HT1080 (cell line): Measurements from ENCODE around the gene QDPR. TPM values are rescaled to one million over a fixed set of nuclear protein-coding genes. Genes with fewer than 3 reads are reported as not detected.
"Not testable (repeated sequence)": the region's sequence is repeated elsewhere in the genome, so short reads cannot be mapped to it uniquely, and the experiment has no call there.

Experiments
- DNase-seq: peaks from one replicate; pipeline ENCODE4 v3.0.0-alpha.2; 2015; ENCODE audit warnings: low read depth
- total RNA-seq: library from RNA; depleted of rRNA; stranded (reverse); fragments of >200 nt; shearing (Covaris generic); gene quantifications from 2 replicates; pipeline ENCODE4 v1.2.3, GENCODE V29; 2014

The QDPR gene
- total RNA-seq, 1 experiment from 2014 or later, result 31.5 TPM

GRCh38 chr4:17492058-17492741 is 19.7 kb downstream of the QDPR start:
- no peak for DNase-seq

DNA sequence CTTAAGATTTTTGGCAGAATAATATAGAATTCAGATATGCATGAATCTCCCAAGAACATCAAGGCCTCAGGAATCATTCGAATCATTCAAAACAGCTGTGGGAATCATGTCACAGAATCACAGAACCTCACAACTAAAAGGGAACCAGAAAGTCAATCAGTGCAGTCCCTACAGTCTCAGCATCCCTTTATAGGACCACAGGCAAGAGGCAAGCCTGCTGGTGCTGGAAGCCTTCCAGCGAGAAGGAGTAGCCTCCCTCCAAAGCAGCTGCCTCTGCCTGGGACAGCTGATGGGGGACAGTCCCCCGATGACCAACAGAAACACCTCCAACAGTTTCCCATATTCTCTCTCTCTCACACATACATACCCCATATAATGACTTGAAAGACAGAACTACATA is 20.7 kb downstream of the QDPR start:
- no peak for DNase-seq

- DNase-seq, result no peak
Measured at GRCh38 chr4:17490575-17491059, 21.3 kb downstream of the QDPR start.

- no peak for DNase-seq
Measured at GRCh38 chr4:17489721-17490120, 22.2 kb downstream of the QDPR start.

DNA sequence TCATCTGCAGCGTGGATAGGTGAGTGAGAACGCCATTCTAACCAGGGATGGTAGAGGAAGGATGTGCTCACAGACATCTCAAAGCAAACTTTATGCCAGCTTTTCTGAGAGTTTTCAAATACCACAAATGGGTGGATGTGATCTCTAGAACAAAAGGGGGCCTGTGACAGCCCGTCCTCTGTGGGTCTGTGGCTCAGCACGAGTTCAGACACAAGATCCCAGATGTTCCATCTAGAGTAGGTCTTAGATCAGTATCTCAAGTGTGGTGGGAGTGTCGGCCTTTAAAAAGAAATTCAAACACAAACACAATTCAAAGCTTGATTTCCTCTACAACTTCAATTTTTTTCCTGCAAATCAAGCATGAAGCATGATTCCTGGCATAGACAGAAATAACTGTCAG is 22.8 kb downstream of the QDPR start:
- DNase-seq, result no peak

DNA sequence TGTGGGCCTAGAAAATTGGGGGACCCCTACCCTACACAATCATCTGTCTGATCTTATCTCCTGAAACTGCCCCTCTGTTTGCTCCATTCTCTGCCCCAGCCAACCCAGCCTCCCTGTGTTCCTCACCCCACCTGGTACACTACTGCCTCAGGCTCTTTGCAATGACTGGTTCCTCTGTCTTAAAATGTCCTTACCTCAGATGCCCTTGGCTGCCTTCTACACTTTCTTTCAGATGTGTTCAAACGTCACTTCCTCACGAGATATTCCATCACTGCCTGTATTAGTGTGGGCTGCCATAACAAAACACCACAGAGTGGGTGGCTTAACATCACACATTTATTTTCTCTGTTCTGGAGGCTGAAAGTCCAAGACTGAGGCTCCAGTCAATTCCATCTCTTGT is 29.2 kb downstream of the QDPR start:
- DNase-seq, result no peak

- DNase-seq, result no peak
Measured at GRCh38 chr4:17480955-17481354, 30.9 kb downstream of the QDPR start.

GRCh38 chr4:17480210-17480927 is 31.5 kb downstream of the QDPR start:
- no peak for DNase-seq

DNA sequence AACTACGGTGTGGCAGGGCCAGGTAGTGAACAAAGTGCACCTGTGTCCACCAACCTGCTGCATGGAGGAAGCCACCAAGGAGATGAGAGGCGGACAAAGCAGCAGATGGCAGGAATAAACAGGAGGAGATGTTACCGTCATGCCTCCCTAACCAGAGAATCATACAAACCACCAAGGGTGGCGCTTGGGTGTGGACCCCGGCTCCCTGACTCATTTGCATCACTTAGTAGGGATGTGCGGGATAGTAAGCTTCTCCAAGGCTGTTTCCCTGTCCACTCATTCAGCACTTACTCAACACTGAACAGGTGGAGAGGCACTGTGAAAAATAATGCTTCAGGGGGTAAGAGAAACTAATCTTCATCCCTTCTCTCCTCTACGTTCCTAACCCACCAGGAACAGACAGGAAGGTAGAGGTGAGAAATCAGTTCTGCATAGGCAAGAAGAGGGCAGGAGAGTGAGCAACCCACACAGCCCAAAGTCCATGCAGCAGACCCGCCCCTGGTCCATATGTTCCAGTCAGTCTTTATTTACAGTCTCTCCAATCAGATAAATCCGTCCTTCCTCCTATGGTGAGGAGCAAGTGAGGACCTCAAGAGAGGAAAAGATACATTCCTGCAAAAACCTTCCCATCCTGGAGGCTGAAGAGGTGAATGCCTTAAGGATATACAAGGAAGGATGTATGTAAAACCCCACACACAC is 34.0 kb downstream of the QDPR start:
- DNase-seq, result no peak

- no peak for DNase-seq
Measured at GRCh38 chr4:17476853-17477252, 35.0 kb downstream of the QDPR start.

DNA sequence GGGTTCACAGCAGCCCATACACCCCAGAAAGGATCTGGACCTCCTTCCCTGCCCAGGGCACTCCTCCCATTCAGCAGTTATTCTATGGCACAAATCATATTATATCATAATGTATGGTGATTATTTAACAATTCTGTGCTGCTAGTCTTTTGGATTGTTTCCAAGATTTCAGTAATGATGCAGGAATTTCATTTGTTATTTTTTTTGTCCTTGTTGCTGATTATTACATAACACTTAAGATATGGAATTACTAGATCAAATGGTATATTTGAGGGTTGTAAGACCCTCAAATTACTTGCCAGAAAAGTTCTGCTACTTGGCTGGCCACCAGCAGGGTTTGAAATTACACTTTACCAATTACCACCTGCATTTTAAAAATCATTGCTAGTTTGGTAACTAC is 36.4 kb downstream of the QDPR start:
- no peak for DNase-seq

DNA sequence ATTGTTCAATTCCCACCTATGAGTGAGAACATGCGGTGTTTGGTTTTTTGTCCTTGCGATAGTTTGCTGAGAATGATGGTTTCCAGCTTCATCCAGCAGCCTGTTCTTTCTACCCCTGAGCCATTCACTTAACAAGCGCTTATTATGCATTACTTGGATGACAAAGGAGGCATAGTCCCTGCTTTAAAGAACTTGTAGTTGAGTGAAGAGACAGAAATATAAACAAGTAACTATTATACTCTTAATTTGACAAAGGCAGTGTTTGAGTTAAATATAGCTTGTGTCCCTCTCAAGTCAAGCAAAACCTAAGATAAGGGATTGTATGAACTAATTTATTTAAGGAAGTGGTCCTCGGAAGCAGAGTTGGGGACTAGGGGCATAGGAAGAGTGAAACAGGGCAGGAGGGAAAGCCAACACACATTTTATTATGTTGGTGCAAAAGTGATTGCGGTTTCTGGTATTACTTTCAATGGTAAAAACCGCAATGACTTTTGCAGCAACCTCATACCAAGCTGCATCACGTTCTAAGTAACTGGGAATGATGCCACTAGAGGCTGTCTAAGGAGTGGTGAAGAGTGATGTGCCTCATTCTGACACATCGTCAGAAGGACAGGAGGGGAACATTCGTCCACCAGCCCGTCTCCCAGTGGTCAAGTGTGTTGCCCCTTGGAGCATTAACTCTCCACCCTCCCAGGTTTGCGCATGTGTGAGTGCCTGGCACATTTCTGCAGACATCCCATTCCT is 41.8 kb downstream of the QDPR start:
- DNase-seq, result no peak

- DNase-seq, result no peak
Measured at GRCh38 chr4:17468619-17469221, 43.2 kb downstream of the QDPR start.

- DNase-seq, result no peak
Measured at GRCh38 chr4:17463606-17464005, 48.3 kb downstream of the QDPR start.

DNA sequence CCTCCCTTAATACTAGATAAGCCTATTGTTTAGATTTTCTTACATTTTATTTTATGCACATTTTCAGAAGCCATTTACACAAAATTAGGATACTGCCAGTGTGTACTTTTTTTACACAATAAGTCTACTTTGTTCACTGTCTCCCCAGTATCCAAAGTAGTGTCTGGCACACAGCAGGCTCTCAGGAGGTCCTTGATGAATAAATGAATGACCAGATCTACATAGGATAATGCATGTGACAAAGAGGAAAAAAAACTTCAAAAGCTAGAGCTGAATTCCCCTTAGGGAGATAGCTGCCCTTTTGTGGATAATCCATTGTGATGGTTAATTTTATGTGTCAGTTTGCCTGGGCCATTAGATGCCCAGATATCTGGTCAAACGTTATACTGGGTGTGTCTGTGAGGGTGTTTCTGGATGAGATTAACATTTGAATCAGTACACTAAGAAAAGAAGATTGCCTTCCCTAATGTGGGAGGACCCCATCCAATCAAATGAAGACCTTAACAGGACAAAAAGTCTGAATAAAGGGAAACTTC is 61.6 kb downstream of the QDPR start:
- no peak for DNase-seq

GRCh38 chr4:17448689-17449088 is 63.2 kb downstream of the QDPR start:
- DNase-seq, result peak; percentile 75

DNA sequence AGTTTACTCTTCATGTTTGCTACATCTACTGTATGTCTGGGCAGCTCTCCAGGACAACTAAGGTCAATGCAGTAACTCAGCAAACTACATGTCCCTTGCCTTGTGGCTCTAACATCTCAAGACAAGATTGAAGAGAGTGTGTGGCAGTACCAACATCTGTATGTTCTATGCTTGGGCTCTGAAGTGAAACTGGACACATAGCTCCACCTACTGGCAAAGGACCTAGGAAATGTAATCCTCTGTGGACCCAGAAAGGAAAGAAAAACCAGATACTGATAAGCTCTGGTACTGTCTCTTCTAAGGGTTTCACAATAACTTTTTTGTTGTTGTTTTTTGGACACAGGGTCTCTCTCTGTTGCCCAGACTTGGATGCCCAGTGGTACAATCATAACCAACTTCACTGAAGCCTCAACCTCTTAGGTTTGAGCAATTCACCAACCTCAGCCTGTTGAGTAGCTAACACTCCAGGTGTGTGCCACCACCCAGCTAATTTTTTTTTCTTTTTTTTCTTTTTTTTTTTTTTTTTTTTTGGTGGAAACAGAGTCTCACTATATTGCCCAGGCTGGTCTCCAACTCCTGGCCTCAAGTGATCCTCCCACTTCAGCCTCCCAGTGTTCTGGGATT is 64.1 kb downstream of the QDPR start:
- DNase-seq, result peak; percentile 64

DNA sequence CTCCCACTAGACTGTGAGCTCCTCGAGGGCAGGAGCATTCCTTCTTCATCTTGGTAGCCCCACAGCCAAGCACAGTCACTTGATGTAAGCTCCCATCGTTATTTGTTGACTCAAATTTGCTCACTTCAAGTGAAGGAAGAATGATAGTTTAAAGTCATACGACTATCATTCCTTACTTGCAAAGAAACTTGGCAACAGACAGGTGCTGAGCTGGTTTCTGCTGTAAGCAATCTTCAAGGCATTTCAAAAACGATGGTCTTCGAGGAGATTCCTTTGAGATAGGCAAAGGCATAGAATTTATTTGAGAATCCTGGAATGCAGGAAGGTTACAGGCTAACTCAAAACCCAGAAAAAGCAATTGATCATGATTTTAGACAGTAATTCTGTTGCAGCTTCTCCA is 64.8 kb downstream of the QDPR start:
- no peak for DNase-seq

DNA sequence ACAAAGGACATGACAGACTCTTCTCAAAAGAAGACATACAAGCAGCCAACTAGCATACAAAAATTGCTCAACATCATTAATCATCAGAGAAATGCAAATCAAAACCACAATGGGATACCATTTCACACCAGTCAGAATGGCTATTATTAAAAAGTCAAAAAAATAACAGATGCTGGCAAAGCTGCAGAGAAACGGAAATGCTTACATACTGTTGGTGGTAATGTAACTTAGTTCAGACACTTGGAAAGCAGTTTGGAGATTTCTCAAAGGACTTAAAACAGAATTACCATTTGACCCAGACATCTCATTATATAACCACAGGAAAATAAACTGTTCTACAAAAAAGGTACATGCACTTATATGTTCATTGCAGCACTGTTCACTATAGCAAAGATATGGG is 69.4 kb downstream of the QDPR start:
- not testable (repeated sequence) for DNase-seq

DNA sequence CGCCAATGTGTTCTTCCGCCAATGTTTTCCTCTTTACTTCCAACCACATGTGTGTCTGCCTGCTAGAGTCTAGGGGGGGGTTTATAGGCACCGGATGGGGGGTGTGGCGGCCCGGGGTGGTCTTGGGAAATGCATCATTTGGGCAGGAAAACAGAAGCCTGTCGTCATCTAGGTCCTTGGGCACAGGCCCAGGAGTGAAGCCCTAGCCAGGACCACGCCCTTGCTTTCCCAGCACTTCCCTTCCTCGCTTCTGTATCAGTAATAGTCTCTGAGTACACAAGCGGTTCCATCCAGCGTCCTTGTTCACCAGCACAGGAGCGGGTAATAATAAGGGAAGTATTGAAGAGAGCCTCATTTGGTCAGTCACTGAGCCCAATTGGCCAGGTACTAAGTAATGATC is 74.5 kb downstream of the QDPR start:
- DNase-seq, result no peak

DNA sequence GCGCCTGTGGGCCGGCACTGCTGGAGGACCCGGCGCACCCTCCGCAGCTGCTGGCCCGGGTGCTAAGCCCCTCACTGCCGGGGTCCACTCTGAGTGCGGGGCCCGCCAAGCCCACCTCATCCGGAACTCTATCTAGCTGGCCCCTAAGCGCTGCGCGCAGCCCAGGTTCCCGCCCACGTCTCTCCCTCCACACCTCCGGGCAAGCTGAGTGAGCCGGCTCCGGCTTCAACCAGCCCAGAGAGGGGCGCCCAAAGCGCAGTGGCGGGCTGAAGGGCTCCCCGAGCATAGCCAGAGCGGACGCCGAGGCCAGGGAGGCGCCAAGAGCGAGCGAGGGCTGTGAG is 75.2 kb downstream of the QDPR start:
- DNase-seq, result no peak
